ENCODE results near the gene SOSTDC1.
"Not testable (repeated sequence)": the region's sequence is repeated elsewhere in the genome, so short reads cannot be mapped to it uniquely, and the experiment has no call there.

The SOSTDC1 gene

DNA sequence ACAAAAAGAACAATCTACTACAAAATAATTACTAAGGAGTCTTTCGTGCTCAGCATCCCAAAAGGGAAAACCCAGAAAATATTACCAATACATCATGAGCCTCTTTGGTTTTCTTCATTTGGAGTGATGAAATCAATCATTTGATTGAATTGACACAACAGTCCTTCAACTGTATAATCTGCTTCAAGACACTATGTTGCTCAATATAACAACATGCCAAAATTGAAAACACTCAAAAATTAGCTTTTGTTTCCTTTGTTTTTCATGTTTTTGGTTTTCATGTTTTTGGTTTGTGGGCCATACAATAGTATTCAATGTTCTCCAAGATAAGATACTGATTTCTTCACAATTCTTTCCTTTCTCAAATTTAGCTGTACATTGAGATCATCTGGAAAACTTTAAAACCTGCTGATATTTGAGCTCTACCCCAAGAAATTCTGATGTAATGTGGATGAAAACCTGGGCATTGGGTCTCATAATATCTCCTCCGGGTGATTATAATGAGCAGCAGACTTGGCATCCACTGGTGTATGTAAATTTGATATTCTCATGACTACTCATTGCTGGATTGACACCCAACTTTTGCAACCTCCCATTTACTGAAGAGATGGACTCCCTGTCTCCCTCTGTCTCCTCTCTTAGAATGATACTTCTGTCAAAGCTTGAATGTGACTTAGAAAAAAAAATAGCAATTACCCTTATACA lies 4.6 kb downstream of the SOSTDC1 start:
- peak; percentile 11 for DNase-seq

GRCh38 chr7:16456303-16456702 lies 9.2 kb downstream of the SOSTDC1 start:
- DNase-seq = not testable (repeated sequence)

DNA sequence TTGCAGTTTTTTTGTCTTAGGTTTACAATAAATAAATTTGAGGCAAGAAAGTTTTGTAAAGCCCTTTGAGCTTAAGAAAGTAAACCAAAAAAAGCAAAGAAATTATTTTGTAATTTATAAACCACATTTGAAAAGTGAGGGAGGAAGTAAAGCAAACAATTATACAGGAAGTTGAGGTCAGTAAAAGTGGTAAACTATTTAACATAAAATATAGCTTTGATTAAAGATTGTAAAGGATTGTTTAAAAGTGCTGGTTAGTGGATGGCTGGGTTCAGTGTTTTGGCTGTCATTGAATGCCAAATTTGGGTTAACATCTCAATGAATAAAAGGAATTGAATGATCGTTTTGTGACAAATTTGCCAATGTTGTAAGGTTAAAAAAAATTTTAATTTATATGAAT lies 9.9 kb downstream of the SOSTDC1 start:
- DNase-seq = no peak

- DNase-seq = peak; percentile 44
These were observed 15.2 kb downstream of the SOSTDC1 start for GRCh38 chr7:16450366-16450765.

DNA sequence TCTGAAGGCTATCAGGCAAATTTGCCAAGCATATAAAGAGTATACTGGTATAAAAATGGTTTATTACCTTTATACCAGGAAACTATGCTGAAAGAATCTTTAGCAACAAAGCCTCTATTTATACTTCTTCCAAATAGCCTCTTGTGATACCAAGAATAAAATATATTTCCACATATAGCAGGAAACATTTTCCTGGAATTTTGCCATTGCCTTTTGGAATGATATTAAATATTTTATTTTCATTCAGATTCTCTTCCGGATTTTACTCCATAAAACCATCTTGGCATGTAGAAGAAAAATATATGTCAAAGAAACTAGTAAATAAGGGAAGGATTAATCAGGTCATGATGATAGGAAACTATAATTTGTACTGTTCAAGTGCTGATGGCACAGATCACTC lies 17.7 kb downstream of the SOSTDC1 start:
- peak; percentile 19 for DNase-seq

- DNase-seq = no peak
These were observed 19.0 kb downstream of the SOSTDC1 start for GRCh38 chr7:16446508-16446907.

GRCh38 chr7:16443871-16444270 lies 21.7 kb downstream of the SOSTDC1 start:
- not testable (repeated sequence) for DNase-seq

DNA sequence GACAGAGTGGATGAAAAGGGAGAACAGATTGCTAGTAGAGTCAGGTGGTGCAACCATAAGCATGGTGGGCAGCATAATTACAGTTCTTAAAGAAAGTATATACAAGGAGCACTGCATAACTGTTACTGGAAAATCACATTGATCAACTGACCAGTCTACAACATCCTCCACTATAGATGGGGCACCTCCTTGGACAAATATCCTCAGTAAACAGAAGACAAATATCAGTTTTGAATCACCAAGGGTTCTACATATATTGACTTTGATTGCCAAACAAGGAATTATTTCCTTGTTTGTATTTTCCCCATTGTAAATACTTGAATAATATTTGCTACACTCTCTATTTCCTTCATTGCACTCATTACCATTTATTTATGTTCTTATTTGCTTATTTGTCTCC lies 26.6 kb downstream of the SOSTDC1 start:
- no peak for DNase-seq

GRCh38 chr7:16436306-16436705 lies 29.2 kb downstream of the SOSTDC1 start:
- no peak for DNase-seq

DNA sequence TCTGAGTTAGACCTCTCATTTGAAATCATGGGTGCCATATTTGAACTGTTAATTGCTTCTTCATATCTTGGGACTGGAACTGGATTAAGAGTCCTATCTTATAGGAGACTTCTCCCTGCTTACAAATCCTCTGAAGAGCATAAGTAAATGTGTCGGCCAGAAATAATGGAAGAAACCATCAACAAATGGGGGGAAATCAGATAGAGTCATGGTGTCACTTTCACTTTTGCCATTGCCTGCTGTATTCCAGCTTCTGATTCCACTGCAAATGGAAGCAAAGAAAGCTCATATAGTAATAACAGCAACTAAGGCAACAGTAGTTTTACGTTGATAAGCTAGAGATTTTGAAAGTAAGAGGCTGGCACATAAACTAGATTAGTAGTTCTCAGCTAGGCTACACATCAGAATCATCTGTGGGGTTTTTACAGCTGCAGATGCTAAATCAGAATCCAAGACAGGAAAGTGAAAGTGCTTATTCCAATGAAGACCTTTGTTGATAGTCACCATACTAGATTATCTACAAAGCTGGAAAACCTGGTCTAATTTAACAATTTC lies 31.9 kb downstream of the SOSTDC1 start:
- no peak for DNase-seq

- no peak for DNase-seq
These were observed 33.2 kb downstream of the SOSTDC1 start for GRCh38 chr7:16432425-16432731.

DNA sequence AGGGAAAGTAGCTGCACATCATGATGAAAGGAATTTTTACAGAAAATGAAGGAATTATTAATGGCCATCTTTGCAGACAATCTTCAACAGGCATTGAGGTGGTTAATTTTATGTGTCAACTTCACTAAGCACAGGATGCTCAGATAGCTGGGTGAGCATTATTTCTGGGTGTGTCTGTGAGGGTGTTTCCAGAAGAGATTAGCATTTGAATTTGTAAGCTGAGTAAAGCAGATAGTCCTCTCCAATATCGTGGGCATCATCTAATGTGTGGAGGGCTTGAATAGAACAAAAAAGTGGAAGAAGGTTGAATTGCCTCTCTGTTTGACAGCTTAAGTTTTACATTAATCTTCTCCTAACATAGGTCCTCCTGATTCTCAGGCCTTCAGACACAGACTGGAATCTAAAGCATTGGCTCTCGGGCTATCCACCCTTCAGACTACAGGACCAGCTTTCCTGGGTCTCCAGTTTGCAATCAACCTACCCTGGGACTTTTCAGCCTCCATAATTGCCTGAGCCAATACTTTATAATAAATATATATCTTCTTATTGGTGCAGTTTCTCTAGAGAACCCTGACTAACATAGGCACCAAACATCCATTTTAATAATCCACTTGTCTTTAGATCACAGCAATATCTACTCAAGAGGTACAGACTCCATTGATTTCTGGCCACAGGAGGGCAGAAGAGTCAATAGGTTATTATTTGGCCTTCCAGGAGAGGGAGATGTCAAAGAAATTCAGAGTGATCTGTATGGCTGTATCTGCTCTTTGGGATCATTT lies 33.7 kb downstream of the SOSTDC1 start:
- peak; percentile 52 for DNase-seq

DNA sequence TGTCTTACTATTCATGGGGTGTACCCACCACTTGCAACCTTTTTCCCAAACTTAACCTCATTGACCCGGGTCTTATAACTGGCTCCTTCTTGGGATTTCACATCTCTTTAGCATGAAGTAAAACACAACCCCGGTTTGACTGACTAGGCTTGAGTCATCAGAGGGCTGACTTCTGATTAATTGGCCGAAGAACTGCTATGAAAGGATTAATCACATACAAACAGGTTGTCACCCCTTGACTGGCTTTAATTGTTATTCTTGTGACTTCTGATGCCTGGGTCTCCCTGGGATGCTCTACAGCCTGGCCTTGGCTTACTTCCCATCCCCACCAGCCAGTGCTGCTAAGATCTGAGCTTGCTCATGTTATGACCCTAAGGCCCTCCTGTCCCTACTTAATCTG lies 35.4 kb downstream of the SOSTDC1 start:
- DNase-seq = no peak

- DNase-seq = no peak
These were observed 36.9 kb downstream of the SOSTDC1 start for GRCh38 chr7:16428672-16429071.

DNA sequence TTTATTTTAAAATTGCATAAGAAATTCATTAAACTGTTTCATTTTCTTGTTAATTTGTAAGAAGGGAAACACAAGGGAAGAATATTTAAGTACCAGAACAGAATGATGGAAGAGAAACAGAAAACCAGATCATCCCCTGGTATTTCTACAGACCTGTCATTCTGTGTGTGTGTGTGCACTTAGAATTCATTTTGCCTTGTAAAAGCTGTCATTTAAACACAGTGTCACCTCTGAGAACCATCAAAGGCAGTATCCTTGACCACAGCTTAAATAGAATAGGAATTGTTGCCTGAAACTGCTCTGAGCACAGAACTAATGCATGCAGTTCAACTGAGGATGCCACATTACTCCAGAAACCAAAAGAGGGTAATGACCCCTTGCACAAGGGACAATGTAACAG lies 37.4 kb downstream of the SOSTDC1 start:
- no peak for DNase-seq

- DNase-seq = no peak
These were observed 41.8 kb downstream of the SOSTDC1 start for GRCh38 chr7:16423761-16424160.

DNA sequence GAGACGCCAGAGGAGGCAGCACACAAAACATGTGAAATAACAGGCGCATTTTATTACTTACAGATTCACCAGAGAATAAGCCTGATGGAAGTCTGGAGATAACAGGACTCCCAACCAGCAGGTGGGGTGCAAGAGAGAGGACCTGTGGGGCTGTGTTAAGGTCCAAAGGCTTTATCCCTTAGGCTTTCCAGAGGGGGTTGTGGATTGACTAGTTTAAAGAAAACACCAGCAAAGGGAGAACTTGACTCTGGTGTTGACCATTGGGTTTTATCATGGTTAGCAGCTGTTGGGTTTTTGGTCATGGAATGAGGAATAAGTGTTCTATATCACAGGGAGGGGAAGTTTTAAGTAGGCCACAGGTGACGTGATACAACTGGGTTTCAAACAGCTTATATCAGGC lies 42.6 kb downstream of the SOSTDC1 start:
- DNase-seq = no peak

- DNase-seq = no peak
These were observed 43.5 kb downstream of the SOSTDC1 start for GRCh38 chr7:16422103-16422435.

- peak; percentile 76 for DNase-seq
These were observed 44.0 kb downstream of the SOSTDC1 start, which contains the start of gene CRPPA for GRCh38 chr7:16421333-16422102. Gene CRPPA, minus strand, starts transcription at chr7:16421538. Its CDS starts 216 bp downstream, at chr7:16421322.

GRCh38 chr7:16420649-16421332 lies 44.7 kb downstream of the SOSTDC1 start:
- DNase-seq = peak; percentile 96

DNA sequence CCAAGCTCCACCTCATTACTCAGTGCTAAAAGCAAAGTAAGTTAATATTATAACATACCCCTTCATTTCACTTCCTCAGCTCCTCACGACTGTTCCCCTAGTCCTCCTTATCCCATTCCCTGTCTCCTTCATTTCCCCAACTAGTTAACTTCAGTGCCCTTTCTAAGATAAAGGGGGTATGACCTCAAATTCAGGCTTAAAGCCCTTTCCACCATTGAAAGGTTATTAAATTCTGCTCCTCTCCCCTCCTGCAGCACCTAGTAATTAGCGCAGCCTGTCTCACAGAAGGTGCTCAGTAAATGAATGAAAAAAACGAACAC lies 45.2 kb downstream of the SOSTDC1 start:
- DNase-seq = no peak

DNA sequence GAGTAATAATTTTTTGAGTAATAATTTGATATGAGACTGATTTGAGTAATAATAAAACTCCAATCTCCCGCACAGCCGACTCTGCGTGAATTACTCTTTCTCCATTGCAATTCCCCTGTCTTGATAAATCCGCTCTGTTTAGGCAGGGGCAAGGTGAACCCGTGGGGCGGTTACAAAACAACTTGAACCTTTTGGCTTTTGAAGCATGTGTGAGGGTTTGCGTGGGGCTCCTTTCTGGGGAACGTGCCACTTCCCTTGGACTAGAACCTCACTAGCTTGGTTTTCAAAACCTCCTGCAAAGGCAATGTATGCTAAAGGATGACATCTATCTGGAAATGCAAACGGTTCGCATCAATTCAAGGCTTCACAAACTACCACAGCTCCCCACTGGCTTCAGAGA lies 45.7 kb downstream of the SOSTDC1 start:
- no peak for DNase-seq

- DNase-seq = no peak
These were observed 46.4 kb downstream of the SOSTDC1 start for GRCh38 chr7:16419126-16419525.
